A549 (cell line): ENCODE measurements around the gene CHAF1A.

Experiments used
- BHLHE40 ChIP-seq: IDR thresholded peaks from 2 replicates; pipeline ENCODE4 v1.6.1; 2012; ENCODE audit warnings: low read depth, low read length, inconsistent platforms
- CEBPB ChIP-seq, 2 experiments: fragments of >200 bp in 1 of 2; sonication (Bioruptor Twin) in 1 of 2; formaldehyde crosslinking in 1 of 2; IDR thresholded peaks; 2 replicates each; pipeline ENCODE4 v1.6.1; 2012 to 2016
- CTCF ChIP-seq: fragments of >200 bp; sonication (Bioruptor Twin); formaldehyde crosslinking; IDR thresholded peaks from 3 replicates; pipeline ENCODE4 v1.5.1; 2016
- EP300 ChIP-seq, 2 experiments: fragments of >200 bp; sonication (Bioruptor Twin); formaldehyde crosslinking; IDR thresholded peaks; 2 replicates in 1 of 2; 3 replicates in 1 of 2; pipeline ENCODE4 v1.6.1; 2016 to 2017
- JUNB ChIP-seq: fragments of >200 bp; sonication (Bioruptor Twin); formaldehyde crosslinking; IDR thresholded peaks from 2 replicates; pipeline ENCODE4 v1.6.1; 2016
- MAFK ChIP-seq: fragments of 450-650 bp; IDR thresholded peaks from 2 replicates; pipeline ENCODE4 v1.6.1; 2014; ENCODE audit not compliant: partially characterized antibody
- MAX ChIP-seq: IDR thresholded peaks from 2 replicates; pipeline ENCODE4 v1.6.1; 2012
- RAD21 ChIP-seq, 2 experiments: fragments of >200 bp in 1 of 2; sonication (Bioruptor Twin) in 1 of 2; formaldehyde crosslinking in 1 of 2; IDR thresholded peaks in 1 of 2; conservative IDR thresholded peaks in 1 of 2; 2 replicates in 1 of 2; 3 replicates in 1 of 2; pipeline ENCODE4 v1.6.1; 2012 to 2018; ENCODE audit warnings: inconsistent platforms in 1 of 2
- TF ChIP-seq, protein P1 (sequence below): fragments of 200-600 bp; sonication (generic); IDR thresholded peaks from 2 replicates; pipeline ENCODE4 v1.6.1; 2016; ENCODE audit warnings: antibody characterized with exemption, mild to moderate bottlenecking, moderate library complexity

DNA sequence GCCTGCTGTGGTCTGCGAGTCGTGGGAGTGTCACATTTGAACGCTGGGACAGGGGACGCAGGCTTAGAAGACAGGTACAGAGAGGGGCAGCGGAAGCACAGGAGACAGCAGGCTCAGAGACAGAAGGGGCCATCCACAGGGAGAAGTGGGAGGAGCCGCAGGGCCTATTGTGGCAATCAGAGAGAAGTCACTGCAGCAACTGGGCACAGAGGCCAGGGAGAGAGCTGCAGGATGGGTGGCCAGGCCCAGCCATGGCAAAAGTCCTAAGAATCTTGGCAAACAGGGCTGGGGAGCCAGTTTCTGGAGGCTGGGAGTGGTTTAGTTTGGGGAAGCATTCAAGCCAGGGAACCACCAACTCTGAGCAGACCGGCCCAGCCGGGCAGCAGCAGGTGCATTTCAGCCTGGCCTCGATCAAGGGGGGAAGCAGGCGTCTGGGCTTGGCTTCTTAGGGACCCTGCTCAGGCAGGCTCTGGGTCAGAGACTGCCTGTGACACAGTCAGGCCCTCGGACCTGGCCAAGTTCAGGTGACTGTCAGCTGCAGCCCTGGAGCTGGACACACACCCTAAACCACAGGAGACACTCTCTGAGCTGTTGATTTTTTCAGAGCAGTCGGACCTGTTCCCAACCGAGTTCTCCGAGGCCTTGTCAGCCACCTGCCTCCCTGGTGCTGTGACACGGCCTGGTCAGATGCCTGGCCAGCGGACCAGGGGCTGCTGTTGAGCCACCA is 13.9 kb upstream of the CHAF1A start:
- TF ChIP-seq CTCF (no peak), MAX (no peak), EP300 (IDR thresholded peaks at IDR 0.05) (no peak), RAD21 (conservative IDR thresholded peaks at IDR 0.05 in 1 of 2, IDR thresholded peaks at IDR 0.05 in 1 of 2) (no peak), JUNB (no peak), CEBPB (IDR thresholded peaks at IDR 0.05) (no peak), MAFK (no peak), BHLHE40 (no peak)
- TF ChIP-seq, protein P1, sequence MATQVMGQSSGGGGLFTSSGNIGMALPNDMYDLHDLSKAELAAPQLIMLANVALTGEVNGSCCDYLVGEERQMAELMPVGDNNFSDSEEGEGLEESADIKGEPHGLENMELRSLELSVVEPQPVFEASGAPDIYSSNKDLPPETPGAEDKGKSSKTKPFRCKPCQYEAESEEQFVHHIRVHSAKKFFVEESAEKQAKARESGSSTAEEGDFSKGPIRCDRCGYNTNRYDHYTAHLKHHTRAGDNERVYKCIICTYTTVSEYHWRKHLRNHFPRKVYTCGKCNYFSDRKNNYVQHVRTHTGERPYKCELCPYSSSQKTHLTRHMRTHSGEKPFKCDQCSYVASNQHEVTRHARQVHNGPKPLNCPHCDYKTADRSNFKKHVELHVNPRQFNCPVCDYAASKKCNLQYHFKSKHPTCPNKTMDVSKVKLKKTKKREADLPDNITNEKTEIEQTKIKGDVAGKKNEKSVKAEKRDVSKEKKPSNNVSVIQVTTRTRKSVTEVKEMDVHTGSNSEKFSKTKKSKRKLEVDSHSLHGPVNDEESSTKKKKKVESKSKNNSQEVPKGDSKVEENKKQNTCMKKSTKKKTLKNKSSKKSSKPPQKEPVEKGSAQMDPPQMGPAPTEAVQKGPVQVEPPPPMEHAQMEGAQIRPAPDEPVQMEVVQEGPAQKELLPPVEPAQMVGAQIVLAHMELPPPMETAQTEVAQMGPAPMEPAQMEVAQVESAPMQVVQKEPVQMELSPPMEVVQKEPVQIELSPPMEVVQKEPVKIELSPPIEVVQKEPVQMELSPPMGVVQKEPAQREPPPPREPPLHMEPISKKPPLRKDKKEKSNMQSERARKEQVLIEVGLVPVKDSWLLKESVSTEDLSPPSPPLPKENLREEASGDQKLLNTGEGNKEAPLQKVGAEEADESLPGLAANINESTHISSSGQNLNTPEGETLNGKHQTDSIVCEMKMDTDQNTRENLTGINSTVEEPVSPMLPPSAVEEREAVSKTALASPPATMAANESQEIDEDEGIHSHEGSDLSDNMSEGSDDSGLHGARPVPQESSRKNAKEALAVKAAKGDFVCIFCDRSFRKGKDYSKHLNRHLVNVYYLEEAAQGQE = no peak
